ENCODE measurements around the gene RFTN1.

RFTN1 gene

DNA sequence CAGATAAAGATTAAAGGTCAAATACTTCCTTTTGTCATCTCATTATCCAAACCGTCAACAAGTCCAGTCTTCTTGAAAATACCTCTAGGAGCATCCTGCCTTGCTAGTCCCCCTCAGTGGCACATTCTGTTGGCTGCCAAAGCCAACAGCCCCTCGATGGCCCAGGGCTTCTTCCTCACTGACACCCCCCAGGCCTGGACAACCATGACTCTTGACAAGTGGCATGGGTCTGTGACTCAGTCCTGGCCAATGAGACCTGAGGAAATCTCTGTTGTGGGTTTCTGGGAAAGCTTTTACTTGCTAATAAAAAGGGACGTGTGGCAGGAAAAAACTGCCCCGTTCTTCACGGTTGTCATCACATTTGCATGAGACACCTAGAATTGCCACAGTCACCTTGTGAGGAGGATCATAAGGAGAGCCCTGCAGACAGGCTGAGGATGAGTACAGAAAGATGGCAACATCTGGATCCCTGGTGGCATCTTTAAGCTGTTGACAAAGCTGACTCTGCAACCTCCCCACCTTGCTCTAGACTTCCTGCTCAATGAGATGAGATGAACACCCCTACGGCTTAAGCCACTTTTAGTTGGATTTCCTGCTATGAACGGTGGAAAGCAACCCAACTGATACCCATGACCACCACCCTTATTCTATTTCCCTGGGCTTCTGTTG, 167.0 kb downstream of the RFTN1 start:
- no peak for DNase-seq

DNA sequence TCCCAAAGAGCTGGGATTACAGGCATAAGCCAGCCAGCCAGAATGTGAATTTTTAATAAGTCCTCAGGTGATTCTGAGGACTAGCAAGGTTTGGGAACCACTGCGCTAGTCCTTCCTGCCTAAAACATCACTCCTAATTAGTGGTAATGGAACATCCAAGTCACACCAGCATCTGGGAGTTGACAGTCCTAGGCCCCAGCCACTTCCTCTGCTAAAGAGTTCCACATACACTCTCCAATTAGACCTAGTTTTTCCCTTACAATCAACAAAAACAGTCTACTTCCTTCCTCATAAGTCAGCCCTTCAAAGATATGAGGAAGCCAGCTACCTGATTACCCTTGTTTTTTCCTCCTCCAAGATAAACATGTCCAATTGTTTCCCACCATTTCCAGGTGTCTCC, 170.4 kb downstream of the RFTN1 start:
- no peak for DNase-seq

DNA sequence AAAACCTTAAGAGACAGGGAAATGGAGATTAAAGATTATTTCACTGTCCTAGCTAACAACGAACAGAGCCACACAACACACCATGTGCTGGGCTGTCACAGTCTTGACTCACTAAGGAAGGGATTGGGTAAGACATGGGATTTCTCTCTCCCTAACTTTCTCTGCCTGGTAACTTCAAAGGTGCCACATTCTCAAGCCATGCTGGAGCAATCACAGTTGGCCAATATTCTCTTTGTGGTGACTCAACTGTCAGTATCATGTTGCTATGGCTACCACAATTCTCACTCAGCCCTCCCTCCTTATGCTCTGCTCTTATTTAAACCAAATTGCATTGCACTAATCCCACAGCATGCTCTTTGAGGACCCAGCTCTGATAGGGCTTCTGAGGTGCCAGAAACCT, 174.5 kb downstream of the RFTN1 start:
- no peak for DNase-seq

DNA sequence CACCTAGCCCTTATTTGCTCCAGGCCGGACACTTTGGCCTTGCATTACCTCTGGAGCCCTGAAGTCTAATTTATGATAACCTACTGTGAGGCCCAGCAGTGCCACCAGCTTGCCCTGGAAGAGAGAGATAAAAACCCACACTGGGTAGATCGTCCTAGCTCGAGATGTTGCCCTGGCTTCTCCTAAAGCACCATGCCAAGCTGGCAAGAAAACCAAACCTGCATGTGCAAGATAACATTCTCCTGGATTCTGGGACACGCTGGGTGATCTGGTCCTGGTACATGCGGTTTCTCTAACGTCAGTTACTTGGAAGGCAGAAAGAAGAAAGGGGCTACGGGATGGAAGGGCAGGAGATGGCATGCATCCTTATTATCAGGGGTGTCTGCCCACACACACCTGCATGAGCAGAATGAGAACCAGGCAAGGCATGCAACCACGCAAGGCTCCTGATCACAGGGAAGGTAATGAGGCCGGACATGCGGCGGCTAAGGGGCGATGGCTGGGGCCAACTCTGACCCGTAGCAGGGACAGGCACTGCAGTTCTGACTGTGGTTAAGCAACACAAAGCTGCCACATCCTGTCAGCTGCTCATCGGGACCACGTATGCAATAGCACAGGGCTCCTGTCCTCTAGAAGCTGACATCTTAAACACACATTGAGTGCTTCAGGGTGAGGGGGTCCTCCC, 175.5 kb downstream of the RFTN1 start:
- DNase-seq, result no peak

DNA sequence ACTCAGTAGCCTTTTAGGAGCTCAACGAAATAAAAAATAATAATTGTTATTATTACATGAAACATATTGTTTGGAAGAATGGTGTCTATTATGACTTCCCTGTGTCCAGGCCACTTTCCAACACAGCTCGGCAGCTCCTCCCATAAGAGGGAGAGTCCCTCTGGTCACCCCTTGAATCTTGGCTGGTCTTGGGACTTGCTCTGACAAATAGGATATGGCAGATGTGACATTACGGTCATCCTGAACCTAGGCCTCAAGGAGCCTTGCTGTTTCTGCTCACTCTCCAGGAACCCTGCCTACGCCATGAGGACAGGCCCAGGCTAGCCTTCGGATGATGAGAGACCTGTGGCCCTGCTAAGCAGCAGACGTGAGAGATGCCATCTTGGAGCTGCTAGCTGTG, 176.7 kb downstream of the RFTN1 start:
- no peak for DNase-seq

DNA sequence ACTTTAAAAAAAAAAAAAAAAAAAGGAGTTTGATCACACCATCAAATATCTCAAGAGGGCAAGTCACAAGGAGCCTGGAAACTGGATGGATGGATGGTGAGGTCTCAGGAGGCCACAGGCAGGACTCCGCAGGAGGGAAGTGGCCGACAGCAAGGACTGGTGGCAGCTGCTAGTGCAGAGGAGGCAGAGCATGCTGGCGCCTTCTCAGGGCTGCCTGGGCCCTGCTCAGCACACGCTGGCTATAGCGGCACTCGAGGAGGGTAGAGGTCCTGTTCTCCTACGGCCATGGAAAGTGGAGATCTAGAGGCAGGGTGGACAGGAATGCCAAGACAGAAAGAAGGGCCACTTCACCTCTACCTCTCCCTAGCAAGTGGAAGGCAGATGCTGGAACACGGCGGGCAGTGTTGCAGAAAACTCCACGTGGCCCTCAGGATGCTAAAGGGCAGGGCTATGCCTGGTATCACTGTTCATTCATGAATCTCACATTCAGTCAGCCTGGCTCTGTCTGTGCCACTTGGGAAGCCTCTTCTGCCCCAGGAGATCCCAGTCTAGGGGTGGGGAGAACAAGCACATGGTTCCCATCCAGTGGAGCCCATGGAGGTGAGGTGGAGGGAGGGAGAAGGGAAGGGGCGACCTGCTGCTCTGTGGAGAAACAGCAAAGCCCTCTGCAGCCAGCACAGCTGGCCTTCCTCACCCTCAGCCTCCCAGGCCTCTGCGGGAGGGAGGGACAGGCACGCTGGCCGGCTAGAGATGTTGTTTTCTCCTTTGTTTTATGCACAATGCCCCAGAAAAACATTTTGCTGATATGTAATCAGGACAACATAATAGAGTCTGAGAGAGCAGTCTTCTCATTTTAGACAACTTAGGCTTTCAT, 177.5 kb downstream of the RFTN1 start:
- no peak for DNase-seq

DNA sequence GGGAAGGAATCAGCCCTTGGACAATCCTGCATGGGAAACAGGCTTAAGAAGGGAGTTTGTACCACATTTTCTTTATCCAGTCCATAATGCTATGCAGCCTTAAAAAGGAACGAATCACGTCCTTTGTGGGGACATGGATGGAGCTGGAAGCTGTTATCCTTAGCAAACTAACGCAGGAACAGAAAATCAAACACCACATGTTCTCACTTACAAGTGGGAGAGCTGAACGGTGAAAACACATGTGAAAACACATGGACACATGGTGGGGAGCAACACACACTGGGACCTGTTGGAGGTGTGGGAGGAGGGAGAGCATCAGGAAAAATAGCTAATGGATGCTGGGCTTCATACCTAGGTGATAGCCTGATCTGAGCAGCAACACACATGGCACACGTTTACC, 178.2 kb downstream of the RFTN1 start:
- no peak for DNase-seq

DNA sequence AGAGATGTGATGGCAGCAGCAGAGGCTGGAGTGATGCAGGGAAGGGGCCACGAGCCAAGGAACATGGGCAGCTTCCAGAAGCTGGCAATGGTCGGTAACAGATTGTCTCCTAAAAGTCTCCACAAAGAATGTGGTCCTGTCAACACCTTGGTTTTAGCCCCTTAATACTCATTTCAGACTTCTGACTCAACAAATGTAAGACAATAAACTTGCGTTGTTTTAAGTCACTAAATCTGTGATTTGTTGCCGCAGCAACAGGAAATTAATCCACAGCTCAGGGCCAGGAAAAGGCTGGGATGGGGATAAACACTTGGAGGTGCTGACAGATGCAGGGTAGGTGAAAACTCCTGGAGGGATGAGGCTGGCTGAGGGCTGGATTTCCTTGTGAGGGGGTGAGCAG, 178.6 kb downstream of the RFTN1 start:
- no peak for DNase-seq

DNA sequence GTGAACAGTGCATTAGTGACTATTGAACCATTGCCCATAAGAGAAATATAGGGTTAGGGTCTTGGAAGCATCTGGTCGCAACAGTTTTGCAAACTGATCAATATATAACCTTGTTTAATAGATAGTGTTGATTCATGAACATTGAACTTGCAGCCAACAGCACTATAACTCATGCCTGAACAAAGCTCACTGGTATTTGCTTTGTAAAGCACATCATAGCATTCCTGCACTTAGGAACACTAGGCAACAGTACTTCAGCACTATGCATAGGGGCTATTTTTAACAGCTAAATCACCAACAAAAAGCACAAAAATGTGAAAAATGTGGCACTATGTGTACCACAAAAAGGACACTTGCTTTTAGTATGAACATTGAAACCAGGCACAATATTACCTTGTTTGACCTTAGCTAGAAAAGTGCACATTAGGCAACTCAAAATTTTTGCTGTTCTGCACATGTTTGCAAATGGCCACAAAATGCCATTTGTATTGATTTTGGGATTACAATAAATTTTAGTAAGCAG, 180.5 kb downstream of the RFTN1 start:
- no peak for DNase-seq

DNA sequence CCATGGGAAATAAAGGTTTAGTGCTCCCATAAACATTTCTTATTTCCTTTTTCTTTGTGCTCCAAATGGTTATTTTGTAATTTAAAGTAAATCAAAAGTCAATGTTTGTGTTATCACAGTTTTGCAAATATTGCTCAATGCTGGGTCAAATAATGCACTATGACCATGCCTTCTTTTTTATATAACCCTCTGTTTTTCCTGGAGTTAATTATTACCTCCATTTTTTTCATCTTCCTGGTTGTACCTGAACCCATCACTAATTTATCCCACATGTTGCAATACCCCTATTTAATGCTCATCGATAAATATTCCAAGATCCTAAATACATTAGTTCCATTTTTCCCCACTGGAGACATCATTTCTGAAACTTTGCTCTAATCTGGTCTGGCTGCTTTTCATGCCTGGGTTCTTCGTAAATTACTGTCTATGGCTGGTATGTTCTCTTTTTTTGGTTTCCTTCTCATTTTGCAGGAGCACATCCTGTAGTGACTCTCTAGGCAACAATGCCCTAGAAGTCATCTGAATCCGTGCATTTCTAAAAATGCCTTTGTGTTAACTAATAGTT, 182.1 kb downstream of the RFTN1 start:
- DNase-seq, result no peak

DNA sequence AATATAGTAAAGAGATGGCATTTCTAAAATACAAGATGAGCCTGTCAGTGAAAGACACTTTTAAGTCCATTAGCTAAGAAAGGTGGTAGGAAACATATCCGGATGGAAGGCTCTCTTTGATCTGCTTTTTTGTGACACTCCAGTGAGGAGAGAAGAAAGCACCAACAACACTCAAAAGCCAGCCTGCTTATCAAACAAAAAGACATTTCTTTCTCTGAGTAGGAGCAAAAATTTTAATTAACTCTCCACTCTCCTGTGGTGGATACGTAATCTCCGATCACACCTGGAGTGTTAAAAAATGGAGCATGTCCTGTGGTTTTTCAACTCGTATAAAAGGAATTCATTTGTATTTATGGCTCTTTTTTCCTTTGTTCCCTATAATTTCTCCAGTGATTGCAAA, 183.1 kb downstream of the RFTN1 start:
- DNase-seq, result no peak

DNA sequence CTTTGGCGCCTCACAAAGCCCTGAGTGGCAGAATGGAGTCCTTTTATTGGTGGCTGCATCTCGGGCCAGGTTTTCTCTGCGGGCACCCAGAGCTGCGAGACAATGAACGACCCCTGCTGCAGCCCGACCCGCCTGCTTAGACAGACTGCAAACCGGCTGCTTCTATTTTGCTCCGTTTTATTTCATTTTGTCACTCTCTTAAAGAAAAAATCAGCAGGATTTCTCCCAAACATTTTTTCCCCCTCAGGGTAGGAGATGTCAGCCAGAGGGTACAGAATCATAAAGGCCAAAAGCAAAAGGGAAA, 183.7 kb downstream of the RFTN1 start:
- no peak for DNase-seq

DNA sequence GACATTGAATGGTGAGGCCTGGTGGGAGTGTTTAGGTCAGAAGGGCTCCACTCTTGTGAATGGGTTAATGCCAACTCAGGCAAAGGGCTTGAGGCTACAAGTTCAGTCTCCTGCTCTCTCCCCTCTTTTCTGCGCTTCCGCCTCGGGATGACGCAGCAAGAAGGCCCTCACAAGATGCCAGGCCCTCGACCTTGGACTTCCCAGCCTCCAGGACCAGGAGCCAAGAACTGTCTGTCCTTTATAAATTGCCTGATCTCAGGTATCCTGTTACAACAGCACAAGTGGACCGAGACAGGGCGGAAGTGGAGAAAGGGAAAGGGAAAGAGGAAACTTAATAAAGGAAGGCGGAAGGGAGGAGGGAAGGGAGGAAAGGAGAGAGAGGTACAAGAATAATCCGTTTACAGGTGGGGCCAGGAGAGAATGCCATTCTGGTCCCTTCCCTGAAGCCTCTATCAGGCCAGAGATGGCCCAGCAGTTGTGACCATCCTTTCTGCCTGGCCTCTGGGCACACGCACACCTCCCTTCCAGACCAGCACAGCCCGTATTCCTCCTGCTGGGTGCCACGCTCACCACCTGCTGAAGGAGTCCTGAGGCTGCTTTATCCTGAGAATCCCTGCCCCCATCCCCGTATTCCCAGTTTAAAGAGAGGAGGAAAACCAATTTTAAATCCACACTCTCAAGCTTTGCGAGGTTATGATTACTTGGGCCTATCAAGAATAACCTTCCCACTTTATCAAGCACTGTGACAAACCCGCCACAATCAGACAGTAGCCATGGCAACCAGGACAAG, 184.3 kb downstream of the RFTN1 start:
- peak; percentile 14 for DNase-seq

DNA sequence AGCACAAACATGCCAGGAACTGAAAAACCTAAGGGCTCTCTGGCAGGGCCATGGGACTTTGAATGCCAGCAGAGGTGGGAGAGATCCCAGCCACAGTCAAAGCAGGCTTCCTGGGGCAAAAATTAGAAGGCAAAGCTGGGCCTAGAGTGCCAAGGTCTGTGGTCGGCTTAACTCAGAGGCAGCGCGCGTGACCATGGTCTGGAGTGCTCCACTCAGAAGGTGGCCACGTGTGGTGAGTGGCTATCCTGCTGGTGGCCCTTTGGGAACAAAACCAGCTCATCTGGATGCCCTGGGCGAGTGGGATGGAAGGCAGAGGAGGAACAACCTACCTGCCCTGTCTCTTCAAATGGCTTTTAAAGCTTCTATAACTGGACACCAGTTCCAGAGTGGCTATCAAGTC, 185.4 kb downstream of the RFTN1 start:
- no peak for DNase-seq

DNA sequence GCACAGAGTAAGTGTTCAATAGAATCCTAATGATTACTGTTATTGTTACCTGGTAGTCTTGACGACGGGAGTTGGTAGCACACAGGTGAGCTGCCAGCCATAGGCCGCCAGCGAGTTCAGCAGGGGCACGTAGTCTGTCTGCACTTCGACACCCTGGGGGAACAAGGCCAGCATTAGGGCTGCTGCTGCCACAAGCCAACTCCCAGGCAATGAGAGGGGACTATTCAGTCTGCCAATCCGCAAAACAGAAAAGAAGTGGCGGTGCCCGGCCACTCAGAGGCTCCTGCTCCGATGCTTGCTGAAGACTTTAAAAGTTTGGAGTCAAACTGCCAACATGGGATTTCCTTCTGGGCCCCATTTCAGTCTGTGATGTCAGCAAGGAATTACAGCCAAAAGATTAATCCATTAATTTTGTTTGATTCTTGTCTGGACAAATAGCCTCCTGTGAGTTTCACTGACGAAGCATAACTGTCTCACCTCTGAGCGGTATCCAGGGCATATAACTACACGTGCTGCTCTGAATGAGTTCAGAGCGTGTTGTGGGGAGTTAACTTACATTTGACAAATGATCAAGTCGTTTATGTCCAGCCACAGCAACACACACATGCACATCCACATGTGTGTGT, 186.7 kb downstream of the RFTN1 start:
- no peak for DNase-seq

DNA sequence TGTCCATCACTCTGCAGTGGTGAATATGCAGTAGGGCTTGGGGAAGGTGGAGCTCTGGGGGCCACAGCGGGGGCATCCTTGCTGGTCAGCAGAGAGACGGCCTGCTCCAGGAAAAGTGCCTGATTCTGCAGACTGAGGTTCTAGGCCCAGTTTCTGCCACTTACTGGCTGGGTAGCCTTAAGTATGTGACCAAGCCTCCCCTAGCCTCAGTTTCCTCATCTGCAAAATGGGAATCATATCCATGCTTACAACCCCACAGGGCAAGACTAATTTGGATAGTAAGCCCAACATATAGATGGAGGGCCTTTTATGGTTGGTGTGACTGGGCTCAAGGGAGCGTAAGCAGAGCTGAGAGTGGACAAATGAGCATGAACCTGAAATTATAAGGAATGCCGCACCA, 187.6 kb downstream of the RFTN1 start:
- no peak for DNase-seq

DNA sequence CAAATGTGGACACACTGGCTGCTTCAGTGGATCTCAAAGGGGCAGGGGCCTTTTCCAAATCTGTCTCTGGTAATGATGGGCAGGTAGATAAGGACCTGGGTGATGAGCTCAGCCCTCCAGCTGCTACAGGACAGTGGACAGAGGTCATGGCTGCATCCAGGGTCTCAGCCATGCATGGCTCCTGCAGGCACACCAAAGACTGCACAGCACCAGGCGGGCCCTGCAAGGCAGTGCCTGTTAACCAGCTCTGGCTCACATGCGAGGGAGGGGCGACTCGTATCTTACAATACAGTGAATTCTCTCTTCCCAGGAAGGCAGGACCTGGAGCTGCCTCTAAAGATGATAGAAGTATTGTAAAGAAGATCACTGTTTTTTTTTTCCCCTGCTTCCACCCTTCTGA, 189.8 kb downstream of the RFTN1 start:
- DNase-seq, result no peak

DNA sequence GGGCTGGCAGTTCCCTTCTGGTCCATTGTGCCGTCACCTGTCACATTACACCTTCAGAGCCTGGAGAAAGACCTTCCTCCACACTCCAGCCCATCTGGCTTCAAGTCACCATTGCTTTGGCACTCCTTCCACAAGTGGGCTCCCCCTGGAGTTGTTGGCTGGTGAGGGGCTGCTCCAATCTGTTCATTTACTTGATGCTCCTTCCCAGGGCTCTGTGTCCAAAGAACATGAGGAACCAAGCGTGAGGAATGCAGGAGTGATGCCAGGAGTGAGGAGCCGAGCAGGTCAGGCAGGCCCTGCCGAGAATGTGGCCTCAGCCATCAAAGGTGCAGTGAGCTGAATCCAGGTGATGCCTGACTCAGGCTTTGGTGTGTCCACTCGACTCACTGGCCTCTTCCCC, 191.3 kb downstream of the RFTN1 start:
- no peak for DNase-seq

DNA sequence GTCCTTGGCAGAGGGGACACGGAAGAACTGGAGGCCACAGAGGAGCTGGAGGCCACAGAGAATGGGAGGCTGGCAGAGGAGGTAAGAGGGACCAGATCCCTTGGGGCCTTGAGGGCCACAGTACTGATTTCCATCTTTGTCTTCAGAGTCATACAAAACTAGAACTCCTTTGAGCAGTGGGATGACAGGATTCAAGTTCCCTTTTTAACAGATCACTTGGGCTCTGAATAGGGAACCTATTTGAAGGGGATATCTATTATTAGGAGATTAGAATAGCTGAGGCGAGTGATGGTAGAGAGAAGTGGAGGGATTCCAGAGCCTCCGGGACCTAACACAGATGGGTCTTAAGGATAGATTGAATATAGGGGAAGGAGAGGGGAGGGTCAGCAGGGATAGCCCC, 192.8 kb downstream of the RFTN1 start:
- DNase-seq, result no peak

DNA sequence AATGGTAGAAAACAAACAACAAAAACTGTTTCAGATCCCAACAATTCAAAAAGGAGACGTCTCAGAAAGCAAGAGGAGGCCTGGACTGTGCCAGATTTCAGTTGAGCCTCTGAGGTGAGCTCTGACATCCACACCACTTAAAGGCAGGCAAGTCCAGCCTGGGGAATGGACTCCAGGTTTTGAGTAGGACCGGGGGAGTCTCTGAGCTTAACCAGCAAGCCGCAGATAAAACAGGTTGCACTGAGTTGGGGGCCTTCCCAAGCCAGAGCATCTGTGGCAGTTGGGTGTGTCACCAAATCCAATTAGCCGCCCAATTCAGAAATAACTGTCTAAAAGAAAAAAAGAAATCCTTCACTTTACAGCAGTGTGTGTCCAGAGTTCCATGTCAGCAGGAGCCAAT, 193.8 kb downstream of the RFTN1 start:
- DNase-seq, result no peak

DNA sequence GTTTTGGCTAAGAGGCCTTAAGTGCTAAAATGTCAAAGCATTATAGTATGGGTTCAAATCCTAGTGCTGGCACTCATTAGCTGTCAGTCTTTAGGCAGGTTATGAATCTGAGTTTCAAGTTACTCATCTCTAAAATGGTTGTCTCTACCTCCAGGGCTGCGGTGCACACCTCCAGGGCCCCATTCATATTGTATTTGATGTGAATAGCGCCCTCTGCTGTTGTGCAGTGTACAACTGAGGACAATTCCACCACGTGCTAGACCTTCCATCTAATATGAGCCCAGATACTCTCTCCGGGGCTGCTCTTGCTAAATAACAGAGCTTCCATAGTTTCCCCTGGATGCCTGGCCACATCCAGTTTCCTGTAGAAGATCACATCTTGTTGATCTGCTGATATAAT, 194.2 kb downstream of the RFTN1 start:
- DNase-seq, result no peak

DNA sequence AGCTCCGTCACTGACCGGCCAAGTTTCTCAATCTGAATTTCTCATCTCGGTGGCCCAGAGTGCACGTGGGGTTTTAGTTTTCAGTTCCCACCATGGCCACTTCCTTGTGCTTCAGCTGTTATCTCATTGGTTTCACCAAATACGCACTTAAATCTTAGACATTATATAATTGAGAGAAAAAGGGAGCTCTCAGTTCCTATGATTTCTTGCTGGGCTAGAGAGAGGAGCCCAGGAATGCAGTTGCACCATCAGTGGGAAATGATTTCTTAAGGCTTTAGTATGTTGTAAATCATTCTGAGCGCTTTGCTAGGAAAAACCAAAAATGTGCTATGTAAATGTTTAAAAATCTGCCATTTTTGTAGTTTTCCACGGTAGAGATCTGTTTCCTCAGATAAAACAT, 195.3 kb downstream of the RFTN1 start:
- DNase-seq, result no peak

Data from NCI-H748 treated with DMSO at 0.1 percent for 48 hours (cell line).